AG09319 (cell line): ENCODE results near the gene ARHGEF17.
A peak's percentile ranks its signal among the peaks of the same experiment; 100 is the strongest.

Source experiments
- DNase-seq: peaks from one replicate; pipeline ENCODE4 v3.0.0-alpha.2; 2010; ENCODE audit warnings: low read depth; ENCODE audit errors: extremely low read depth
- CTCF ChIP-seq: IDR thresholded peaks from 2 replicates; pipeline ENCODE4 v1.5.1; 2011; ENCODE audit warnings: low read depth, mild to moderate bottlenecking, inconsistent platforms, low read length, moderate library complexity

Gene ARHGEF17

GRCh38 chr11:73288873-73289707, 19.0 kb upstream of the ARHGEF17 start:
- DNase-seq, result peak; percentile 19
- peak; percentile 97 for TF ChIP-seq CTCF

- DNase-seq, result no peak
- no peak for TF ChIP-seq CTCF
Measured at GRCh38 chr11:73290536-73290935, 17.5 kb upstream of the ARHGEF17 start.

- TF ChIP-seq CTCF, result no peak
- no peak for DNase-seq
Measured at GRCh38 chr11:73291196-73291595, 16.9 kb upstream of the ARHGEF17 start.

GRCh38 chr11:73291781-73292524, 16.1 kb upstream of the ARHGEF17 start:
- TF ChIP-seq CTCF, result no peak
- DNase-seq, result no peak

GRCh38 chr11:73292525-73292894, 15.6 kb upstream of the ARHGEF17 start:
- DNase-seq, result no peak
- TF ChIP-seq CTCF, result no peak

- DNase-seq, result no peak
Measured at GRCh38 chr11:73293356-73293936, 14.6 kb upstream of the ARHGEF17 start.

More at GRCh38 chr11:73293356-73293936, 14.6 kb upstream of the ARHGEF17 start:
- no peak for TF ChIP-seq CTCF
